Large intestine (tissue), 3 donors: ENCODE measurements around the gene RGL3. TPM values are rescaled to one million over a fixed set of nuclear protein-coding genes. Genes with fewer than 3 reads are reported as not detected.
"Not testable (repeated sequence)": the region's sequence is repeated elsewhere in the genome, so short reads cannot be mapped to it uniquely, and the experiment has no call there.

Experiments used
- DNase-seq, 2 donors: peaks; one replicate each; pipeline versions ENCODE4 v3.0.0 to v3.0.0-alpha.2; 2013
- H3K27ac ChIP-seq: one replicate; pipeline ENCODE4 v1.5.1; 2013; ENCODE audit warnings: low read length
- H3K27me3 ChIP-seq: 2 replicates; pipeline ENCODE4 v1.6.1; 2013; ENCODE audit warnings: low read length; ENCODE audit not compliant: control insufficient read depth, insufficient read depth
- H3K36me3 ChIP-seq: 2 replicates; pipeline ENCODE4 v1.6.1; 2013; ENCODE audit warnings: low read length; ENCODE audit not compliant: control insufficient read depth, insufficient read depth
- H3K4me1 ChIP-seq: one replicate; pipeline ENCODE4 v1.6.1; 2013; ENCODE audit warnings: low read length; ENCODE audit not compliant: control insufficient read depth, insufficient read depth
- H3K4me3 ChIP-seq: one replicate; pipeline ENCODE4 v1.5.1; 2013; ENCODE audit warnings: low read length
- H3K9me3 ChIP-seq: one replicate; pipeline ENCODE4 v1.6.1; 2013; ENCODE audit warnings: mild to moderate bottlenecking, low read depth, low read length, moderate library complexity; ENCODE audit not compliant: control insufficient read depth
- WGBS: methylation state at CpG from one replicate; pipeline ENCODE4 v1.1.5; 2013; ENCODE audit warnings: low lambda C conversion rate; ENCODE audit not compliant: insufficient coverage; 5-methylcytosine and 5-hydroxymethylcytosine counted together
- polyA plus RNA-seq: library from polyadenylated mRNA; unstranded; fragments of 120-200 nt; gene quantifications from one replicate; pipeline ENCODE4 v1.2.1, GENCODE V29; 2013

Gene RGL3
- polyA plus RNA-seq, 1 donor: 5.3 TPM

DNA sequence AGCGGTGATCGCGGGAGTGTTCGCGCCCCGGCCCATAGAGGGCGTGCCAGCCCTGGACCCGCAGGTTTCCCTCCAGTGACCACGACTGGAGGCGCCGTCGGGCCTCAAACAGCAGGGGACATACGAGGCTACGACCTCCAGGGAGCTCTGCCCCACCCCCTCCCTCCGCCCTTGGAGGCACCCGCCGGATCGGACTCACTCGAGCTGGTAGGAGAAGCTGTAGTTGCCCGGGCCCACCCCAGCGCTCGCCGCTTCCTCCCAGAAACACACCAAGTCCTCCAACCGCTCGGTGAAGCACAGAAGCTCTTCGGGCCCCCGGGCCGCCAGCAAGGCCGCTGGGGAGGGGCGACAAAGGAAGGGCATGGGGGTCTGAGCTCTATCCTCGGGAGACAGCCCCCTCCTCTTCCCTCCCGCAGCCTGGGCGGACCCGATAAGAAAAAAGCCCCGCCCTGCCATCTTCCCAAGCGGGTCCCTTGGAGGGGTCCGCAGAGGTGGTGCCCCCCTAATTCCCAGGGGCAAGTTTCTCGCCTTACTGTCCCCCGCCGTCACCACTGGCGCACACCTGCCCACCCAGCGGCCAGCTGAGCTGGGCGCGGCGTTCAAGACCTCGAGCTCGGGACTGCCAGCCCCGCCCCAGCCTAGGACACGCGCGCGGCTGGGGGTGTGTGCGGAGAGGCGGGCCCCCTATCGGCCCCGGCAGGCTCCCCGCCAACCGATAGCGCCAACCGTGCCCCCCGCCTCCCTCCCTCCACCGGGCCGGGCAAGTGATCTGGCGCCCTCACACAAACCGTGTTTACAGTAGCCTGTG is 36.0 kb downstream of the RGL3 start:
- Histone ChIP-seq H3K9me3 (peaks cover 4% of the 10 kb centered on the region), H3K27ac (peak overlapping the region; percentile 86), H3K27me3 (peaks cover 15% of the 10 kb centered on the region), H3K4me1 (peaks cover 33% of the 10 kb centered on the region), H3K4me3 (peak overlapping the region; percentile 79), H3K36me3 (peaks cover 5% of the 10 kb centered on the region)
- DNase-seq: peak in 1 of 2 donors; percentile 80
- WGBS: no CpG with 5 or more reads among the region's 65 CpGs

DNA sequence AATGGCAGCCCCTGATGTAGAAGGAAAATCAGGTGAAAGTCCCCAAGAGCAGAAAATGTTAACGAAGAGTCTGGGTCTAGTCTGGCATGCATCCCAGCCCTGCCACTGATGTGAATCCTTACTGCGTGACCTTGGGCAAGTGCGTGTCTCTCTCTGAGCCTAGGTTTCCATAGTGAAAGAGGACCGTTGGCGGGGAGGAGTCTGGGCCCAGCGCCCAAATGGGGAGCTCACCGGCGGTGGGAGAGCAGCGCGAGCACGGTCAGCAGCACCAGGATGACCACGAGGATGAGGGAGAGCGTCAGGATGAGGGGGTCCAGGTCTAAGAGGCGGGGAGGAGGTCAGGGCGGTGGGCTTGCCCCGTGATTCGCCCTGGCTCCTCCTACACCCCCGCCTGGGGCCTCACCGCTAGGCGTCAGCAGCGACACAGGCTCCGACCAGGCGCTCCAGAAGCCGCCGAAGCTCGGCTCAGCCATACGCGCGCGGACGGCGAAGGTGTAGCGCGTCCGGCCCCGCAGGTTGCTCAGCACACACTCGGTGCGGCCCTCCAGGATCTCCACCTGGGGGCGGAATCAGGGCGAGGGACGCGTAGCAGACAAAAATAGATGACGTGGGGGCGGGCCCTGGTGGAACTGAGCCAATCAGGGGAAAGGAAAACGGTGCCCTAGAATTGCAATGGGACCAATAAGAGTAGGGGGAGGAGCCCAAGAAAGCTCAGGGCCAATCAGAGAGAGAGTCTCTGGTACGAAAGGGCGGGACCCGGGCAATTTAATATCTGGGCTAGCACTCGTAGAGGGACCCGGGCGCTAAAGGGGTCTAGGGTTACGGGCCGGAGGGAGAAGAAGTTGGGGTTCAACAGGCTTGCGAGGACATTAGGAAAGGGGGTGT is 38.2 kb downstream of the RGL3 start:
- Histone ChIP-seq H3K36me3 (peaks cover 5% of the 10 kb centered on the region), H3K4me1 (peaks cover 34% of the 10 kb centered on the region), H3K4me3 (peak overlapping the region; percentile 40), H3K27ac (peak overlapping the region; percentile 67), H3K27me3 (peaks cover 15% of the 10 kb centered on the region), H3K9me3 (peaks cover 4% of the 10 kb centered on the region)
- DNase-seq: peak; percentile 94 to 97
- WGBS: 0% methylated on average over 2 of the region's 54 CpGs

DNA sequence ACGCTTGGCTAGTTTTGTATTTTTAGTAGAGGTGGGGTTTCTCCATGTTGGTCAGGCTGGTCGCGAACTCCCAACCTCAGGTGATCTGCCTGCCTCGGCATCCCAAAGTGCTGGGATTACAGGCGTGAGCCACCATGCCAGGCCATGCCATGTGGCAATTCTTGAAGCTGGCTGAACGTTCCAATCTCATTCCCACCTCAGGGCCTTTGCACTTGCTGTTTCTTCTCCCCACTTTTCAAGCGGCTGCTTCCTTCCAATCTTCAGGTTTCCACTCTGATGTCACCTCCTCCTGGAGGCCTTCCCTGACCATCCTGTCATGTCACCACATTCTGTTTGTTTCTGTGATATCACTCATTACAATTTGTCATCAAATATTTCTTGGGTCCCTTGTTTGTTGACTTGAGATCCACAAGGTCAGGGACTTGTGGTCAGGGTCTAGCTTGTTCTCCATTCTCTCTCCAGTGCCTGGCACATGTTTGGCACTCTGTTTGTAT is 39.2 kb downstream of the RGL3 start:
- H3K36me3 ChIP-seq: peaks cover 5% of the 10 kb centered on the region
- no peak overlapping the region for H3K4me3 ChIP-seq
- H3K9me3 ChIP-seq: peaks cover 4% of the 10 kb centered on the region
- H3K27ac ChIP-seq: no peak overlapping the region
- no peak for DNase-seq
- WGBS: no CpG with 5 or more reads among the region's 7 CpGs
- H3K4me1 ChIP-seq: peaks cover 40% of the 10 kb centered on the region
- peaks cover 15% of the 10 kb centered on the region for H3K27me3 ChIP-seq

DNA sequence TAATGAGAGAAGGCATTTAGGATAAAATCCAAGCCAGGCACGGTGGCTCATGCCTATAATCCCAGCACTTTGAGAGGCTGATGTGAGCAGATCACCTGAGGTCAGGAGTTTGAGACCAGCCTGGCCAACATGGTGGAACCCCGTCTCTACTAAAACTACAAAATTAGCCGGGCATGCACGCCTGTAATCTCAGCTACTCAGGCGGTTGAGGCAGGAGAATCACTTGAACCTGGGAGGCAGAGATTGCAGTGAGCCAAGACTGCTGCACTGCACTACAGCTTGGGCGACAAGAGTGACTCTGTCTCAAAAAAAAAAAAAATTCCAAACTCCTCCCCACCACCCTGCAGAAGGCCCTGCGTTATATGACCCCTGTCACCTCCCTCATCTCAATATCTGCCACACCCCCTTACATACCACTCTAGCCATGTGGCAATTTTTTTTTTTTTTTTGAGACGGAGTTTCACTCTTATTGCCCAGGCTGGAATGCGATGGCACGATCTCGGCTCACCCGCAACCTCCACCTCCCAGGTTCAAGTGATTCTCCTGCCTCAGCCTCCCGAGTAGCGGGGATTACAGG is 39.8 kb downstream of the RGL3 start:
- not testable (repeated sequence) for DNase-seq, H3K27ac ChIP-seq, H3K36me3 ChIP-seq, H3K9me3 ChIP-seq, H3K4me3 ChIP-seq
- WGBS: no CpG with 5 or more reads among the region's 14 CpGs
- Histone ChIP-seq H3K27me3 (peaks cover 15% of the 10 kb centered on the region), H3K4me1 (peaks cover 35% of the 10 kb centered on the region)

DNA sequence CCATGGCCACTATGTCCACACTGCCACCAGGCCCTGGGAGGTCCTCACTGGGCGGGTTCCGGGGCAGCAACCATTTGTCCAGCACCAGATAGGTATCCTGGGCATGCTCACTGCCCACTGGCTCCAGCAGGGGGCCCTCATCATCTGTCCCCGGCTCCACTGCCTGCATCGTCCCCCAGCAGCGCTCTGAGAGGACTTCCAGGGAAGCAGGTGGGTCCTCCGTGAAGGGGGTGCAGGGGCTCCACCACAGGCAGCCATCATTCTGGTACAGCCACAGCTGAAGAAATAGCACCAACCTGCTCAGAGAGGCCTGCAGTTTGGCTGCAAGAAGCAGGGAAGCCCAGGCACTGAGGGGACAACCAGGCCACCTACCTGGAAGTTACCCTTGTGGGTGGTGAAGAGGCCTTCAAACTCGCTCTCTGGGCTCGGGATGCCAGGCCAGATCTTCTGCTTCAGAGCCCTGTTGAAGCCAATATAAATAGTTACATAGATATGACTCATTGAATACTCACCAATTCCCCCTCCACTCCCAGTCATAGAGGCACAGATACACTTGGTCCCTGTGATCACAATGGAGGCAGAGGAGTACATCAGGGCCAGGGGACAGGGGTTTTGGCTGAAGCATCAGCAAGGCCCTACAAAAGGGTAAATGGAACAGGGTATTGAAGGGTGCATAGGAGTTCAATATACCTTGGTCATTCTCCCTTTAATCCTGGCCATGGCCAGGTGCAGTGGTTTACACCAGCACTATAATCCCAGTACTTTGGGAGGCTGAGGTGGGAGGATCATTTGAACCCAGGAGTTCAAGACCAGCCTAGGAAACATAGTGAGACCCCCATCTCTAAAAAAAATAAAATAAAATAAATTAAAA is 40.6 kb downstream of the RGL3 start:
- Histone ChIP-seq H3K4me3 (no peak overlapping the region), H3K36me3 (peaks cover 5% of the 10 kb centered on the region), H3K27ac (no peak overlapping the region), H3K4me1 (peaks cover 35% of the 10 kb centered on the region), H3K9me3 (peaks cover 4% of the 10 kb centered on the region), H3K27me3 (peaks cover 12% of the 10 kb centered on the region)
- peak in 1 of 2 donors; percentile 37 for DNase-seq
- WGBS: no CpG with 5 or more reads among the region's 8 CpGs

DNA sequence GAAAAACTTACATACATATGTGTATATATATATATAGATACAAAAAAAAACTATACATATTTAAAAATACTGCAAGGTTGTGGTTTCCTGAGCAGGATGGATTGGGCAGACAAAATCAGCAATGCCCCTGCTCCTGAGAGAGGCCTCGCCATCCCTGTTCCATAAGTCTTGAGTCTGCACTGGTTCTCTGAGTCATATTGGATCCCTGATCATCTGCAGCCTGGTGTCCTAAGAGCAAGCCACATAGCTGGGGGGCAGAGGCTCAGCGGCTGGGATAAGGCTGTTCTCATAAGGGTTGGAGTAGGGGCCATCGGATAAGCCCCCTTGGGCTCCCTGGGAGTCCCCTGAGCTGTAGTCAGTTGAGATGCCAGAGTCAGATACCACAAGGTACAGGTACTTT is 41.4 kb downstream of the RGL3 start:
- Histone ChIP-seq H3K36me3 (peaks cover 5% of the 10 kb centered on the region), H3K9me3 (no peaks in the 10 kb centered on the region), H3K4me1 (peaks cover 29% of the 10 kb centered on the region), H3K4me3 (no peak overlapping the region), H3K27ac (no peak overlapping the region), H3K27me3 (peaks cover 6% of the 10 kb centered on the region)
- no peak for DNase-seq
- no CpG with 5 or more reads among the region's 3 CpGs for WGBS

DNA sequence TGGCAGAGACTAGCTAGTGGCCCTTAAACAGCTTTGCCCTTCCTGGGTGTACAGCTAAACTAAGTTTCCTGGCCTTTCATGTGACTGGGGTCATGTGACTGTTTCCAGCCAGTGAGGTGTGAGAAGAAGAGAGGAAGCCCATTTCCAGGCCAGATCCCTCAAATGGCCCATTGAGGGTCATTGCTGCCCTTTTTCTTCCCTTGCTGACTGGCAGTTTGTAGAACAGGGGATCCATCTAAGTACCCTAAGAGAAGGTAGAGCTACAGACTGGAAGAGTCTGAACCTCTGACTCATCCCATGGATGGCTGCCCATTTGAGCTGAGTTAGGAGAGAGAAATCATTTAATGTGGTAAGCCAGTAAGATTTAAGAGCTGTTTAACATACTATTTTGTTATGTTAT is 41.9 kb downstream of the RGL3 start:
- peaks cover 5% of the 10 kb centered on the region for H3K36me3 ChIP-seq
- H3K27ac ChIP-seq: no peak overlapping the region
- peaks cover 28% of the 10 kb centered on the region for H3K4me1 ChIP-seq
- peaks cover 4% of the 10 kb centered on the region for H3K27me3 ChIP-seq
- peak in 1 of 2 donors; percentile 49 for DNase-seq
- H3K4me3 ChIP-seq: no peak overlapping the region
- H3K9me3 ChIP-seq: no peaks in the 10 kb centered on the region

DNA sequence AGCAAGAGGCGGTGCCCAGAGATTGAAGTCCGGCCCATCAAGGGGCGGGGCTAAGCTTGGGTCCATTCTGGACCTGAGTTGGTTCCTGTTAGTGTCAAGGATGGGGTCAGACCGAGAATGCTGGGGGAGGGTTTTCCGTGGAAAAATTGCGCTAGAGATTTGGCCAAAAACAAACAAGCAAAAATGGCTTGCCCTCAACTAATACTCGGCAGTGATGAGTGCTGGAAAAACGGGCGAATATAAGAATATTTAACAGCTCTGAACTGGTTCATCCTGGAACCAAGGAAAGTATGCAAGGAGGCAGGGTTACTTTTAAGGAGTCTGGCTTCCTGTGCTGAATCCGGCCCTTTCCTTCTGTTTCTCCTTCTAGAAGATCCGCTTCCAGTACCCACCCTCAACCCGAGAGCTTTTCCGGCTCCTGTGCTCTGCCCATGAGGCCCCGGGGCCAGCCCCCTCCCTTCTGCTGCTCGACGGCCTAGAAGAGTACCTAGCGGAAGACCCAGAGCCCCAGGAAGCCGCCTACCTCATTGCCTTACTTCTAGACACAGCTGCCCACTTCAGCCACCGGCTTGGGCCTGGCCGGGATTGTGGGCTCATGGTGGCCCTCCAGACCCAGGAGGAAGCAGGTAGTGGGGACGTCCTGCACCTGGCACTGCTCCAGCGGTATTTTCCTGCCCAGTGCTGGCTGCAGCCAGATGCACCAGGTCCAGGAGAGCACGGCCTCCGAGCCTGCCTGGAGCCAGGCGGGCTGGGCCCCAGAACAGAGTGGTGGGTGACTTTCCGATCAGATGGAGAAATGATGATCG is 43.8 kb downstream of the RGL3 start:
- peaks cover 16% of the 10 kb centered on the region for H3K4me1 ChIP-seq
- no peaks in the 10 kb centered on the region for H3K27me3 ChIP-seq
- peak overlapping the region; percentile 71 for H3K4me3 ChIP-seq
- H3K9me3 ChIP-seq: no peaks in the 10 kb centered on the region
- peak overlapping the region; percentile 93 for H3K27ac ChIP-seq
- peak in 1 of 2 donors; percentile 70 for DNase-seq
- H3K36me3 ChIP-seq: peaks cover 5% of the 10 kb centered on the region
- WGBS: 0% methylated on average over 1 of the region's 27 CpGs

DNA sequence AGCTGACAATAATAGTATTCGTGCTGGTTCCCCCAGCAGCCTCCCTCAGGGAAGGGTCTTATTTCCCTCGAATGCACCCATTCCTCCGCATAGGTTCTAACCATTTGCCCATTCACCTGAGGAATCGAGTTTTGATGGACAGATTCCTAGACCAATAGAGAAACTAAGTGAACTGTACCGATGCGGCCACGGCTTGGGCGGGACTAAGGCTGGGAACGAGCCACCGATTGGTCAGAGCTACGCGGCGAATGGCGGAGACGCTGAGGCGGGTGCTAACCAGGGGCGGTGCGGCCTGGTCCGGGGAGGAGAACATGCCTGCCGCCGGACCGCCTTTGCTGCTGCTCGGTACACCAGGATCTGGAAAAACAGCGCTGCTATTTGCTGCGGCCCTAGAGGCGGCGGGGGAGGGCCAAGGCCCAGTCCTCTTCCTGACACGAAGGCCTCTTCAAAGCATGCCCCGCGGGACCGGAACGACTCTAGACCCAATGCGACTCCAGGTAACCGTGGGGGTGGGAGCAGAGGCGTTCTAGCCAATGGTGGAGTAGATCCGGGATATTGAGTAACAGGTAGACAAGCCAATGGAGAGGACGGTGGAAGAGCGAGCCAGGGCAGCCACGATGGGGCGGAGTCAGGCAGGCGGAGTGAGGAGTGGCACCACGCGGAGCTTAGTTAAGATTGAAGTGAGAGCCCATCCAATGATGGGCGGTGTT is 44.5 kb downstream of the RGL3 start, which contains the start of gene SWSAP1:
SWSAP1 (plus strand) TSS at position 234 of the 710 bp plus-strand sequence; CDS start at position 249, 15 bp downstream.
- H3K4me1 ChIP-seq: peaks cover 13% of the 10 kb centered on the region
- WGBS: no CpG with 5 or more reads among the region's 44 CpGs
- peak within 1 kb of the TSS; percentile 93 for H3K27ac ChIP-seq
- H3K9me3 ChIP-seq: no peaks in the 10 kb centered on the region
- peak within 1 kb of the TSS; percentile 71 for H3K4me3 ChIP-seq
- peaks cover 5% of the 10 kb centered on the region for H3K36me3 ChIP-seq
- peak; percentile 99 to 100 for DNase-seq
- H3K27me3 ChIP-seq: no peaks in the 10 kb centered on the region
